Esophagus muscularis mucosa (tissue), 4 donors: Measurements from ENCODE around the gene RWDD1.

Experiments
- CTCF ChIP-seq, 3 experiments: fragments of 200-600 bp in 2 of 3; fragments of 450-650 bp in 1 of 3; sonication (generic) in 2 of 3; IDR thresholded peaks; one replicate each; pipeline ENCODE4 v1.5.1; 2017 to 2019; ENCODE audit warnings: antibody characterized with exemption in 3 of 3, mild to moderate bottlenecking in 2 of 3, moderate library complexity in 1 of 3
- EP300 ChIP-seq: sonication (generic); formaldehyde crosslinking; IDR thresholded peaks from one replicate; pipeline ENCODE4 v1.6.1; 2017; ENCODE audit warnings: antibody characterized with exemption
- POLR2A ChIP-seq: fragments of 450-650 bp; IDR thresholded peaks from one replicate; pipeline ENCODE4 v1.6.1; 2017; ENCODE audit warnings: antibody characterized with exemption, moderate library complexity, mild to moderate bottlenecking, low read depth
- POLR2AphosphoS5 ChIP-seq, 2 donors: sonication (generic); formaldehyde crosslinking; IDR thresholded peaks; one replicate each; pipeline ENCODE4 v1.6.1; 2017; ENCODE audit warnings: antibody characterized with exemption in 2 of 2

- TF ChIP-seq CTCF (IDR thresholded peaks at IDR 0.05), result no peak
- no peak for TF ChIP-seq POLR2AphosphoS5 (IDR thresholded peaks at IDR 0.05)
- TF ChIP-seq POLR2A, result no peak
- TF ChIP-seq EP300, result no peak
Observed at GRCh38 chr6:116556065-116556464, 15.2 kb upstream of the RWDD1 start.
